Erythroblast (primary cell): Measurements from ENCODE around the gene MMP13.

ENCODE experiments used
- GATA1 ChIP-seq: IDR thresholded peaks from 2 replicates; pipeline ENCODE4 v1.6.1; 2011; ENCODE audit warnings: low read depth, mild to moderate bottlenecking, control low read depth, low read length, moderate library complexity
- POLR2A ChIP-seq: IDR thresholded peaks from 2 replicates; pipeline ENCODE4 v1.6.1; 2011; ENCODE audit warnings: mild to moderate bottlenecking, low read length

DNA sequence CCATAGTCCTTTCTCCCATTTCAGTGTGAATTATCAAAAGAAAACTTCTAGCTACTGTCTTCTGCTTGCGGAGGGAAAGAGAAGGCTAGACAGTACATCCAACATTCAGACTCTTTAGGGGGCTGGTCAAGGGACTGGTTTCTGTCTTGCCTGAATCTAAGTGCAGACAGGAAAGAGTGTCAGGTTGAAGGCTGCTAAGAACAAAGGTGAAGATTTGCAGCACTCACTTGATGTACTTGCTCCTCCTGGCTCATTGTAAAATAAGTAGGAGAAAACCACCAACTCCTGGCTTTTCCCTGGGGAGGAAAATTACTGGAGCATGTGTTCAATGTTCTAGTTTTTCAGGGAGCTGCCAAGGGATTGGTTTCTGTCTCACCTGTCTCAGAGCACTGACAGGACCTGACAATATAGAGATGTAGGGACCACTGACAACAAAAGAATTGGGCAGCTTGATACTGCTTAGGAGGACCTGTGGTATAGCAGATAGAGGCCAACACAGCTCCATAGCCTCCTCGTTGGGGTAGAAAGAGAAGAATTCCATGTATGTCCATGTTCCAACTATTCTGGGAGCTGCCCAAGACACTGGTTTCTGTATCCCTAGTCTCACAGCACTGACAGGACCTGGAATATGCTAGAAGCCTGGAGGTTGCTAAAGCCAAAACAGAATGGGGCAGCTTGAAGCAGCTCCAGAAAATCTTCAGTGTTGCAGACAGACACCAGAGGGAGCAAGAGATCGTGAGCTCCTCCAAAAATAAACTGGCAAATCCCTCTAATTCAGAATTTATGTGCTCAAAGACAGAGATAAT, 41.1 kb downstream of the MMP13 start:
- TF ChIP-seq POLR2A (no peak), GATA1 (no peak)
